ENCODE results near the gene XXYLT1.

The XXYLT1 gene

DNA sequence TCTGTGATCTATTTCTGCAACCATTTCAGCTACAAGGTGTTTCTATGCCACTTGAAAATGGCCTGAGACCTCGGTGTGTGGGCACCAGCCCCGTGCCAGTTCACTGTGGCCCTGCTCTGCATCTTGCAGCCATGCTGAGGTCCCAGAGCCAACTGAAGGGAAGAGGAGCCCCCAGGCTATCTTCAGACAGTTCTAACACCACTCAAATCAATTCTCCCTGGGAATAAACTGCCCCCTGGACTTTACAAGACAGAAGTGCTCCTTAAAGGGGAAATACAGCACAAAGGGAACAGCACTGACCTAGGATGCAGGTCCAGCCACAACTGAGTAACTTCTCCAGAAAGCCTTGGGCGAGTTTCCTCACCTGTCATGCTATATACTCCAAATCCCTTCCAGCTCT, 3.9 kb downstream of the XXYLT1 start:
- DNase-seq (ENCODE audit: low read depth), result no peak

GRCh38 chr3:195266428-195266827, 4.5 kb downstream of the XXYLT1 start:
- DNase-seq (ENCODE audit: low read depth), result no peak

GRCh38 chr3:195265363-195265976, 5.5 kb downstream of the XXYLT1 start:
- no peak for DNase-seq (ENCODE audit: low read depth)

- DNase-seq (ENCODE audit: low read depth), result no peak
Measured at GRCh38 chr3:195263925-195264600, 6.9 kb downstream of the XXYLT1 start.

GRCh38 chr3:195263193-195263924, 7.6 kb downstream of the XXYLT1 start:
- peak; percentile 24 for DNase-seq (ENCODE audit: low read depth)

DNA sequence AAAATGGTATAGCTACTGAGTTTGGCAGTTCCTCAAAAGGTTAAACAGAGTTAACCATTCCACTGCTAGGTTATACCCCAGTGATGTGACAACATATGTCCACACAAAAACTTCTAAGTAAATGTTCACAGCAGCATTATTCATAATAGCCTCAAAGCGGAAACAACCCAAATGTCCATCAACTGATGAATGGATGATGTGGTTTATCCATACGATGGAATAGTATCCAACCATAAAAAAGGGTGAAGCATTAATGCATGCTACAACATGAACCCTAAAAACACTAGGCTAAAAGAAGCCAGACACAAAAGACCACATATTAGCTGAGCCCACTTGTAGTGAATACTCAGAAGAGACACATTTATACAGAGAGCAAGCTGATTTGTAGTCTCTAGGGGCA, 9.0 kb downstream of the XXYLT1 start:
- no peak for DNase-seq (ENCODE audit: low read depth)

GRCh38 chr3:195260280-195260905, 10.6 kb downstream of the XXYLT1 start:
- peak; percentile 35 for DNase-seq (ENCODE audit: low read depth)

DNA sequence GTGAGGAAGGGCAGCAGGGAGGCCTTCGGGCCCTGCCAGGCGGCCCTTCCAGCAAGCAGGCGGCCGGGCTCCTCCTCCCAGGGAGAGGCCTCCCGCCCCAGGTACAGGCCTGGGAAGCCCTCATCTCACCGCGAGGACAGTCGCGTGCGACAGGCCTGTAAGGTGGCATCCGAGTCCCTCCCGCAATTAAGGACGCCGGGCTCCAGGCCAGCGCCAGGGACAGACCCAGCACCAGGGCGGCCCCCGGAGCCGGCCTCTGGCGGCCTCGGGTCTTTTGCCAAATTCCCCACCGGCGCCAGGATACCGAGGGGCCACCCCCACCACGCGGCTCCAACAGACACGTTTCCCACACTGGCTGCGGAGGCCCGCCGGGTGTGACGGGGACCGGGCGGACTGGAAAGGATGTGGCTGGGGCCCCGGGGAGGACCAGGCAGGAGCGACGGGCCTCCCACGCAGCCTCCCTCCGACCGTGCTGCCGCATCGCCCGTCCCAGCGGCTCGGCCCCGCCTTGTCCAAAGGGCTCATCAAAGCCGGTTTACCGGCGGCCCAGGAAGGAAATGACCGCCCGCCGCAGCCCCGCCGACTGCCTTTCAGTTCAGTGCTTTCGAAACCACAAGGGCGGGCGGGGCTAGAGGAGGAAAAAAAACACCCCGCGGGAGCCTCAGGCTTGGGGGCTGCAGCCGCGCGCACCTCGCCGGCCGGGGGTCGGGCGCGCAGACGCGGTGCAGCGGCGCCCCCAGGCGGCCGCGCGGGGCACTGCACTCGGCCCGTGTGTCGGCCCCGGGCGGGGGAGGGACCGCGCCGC, 11.3 kb downstream of the XXYLT1 start:
- peak; percentile 96 for DNase-seq (ENCODE audit: low read depth)

DNA sequence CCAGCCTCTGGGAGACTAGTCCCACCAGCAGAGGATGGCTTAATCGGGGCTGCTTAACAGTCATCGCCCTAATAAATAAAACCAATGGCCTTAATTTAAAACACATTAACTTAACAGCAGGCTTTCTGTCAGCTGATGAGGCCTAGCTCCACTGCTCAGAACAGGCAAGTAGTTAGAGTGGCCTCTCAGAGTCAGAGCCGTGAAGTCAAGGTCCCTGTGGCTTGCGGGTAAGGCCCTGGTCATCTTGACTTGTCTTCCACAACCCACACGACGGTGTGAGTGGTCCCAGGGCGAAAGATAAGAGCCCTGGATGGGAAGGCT, 11.8 kb downstream of the XXYLT1 start:
- no peak for DNase-seq (ENCODE audit: low read depth)

GRCh38 chr3:195258449-195259153, 12.4 kb downstream of the XXYLT1 start:
- no peak for DNase-seq (ENCODE audit: low read depth)

GRCh38 chr3:195257454-195258448, 13.2 kb downstream of the XXYLT1 start:
- DNase-seq (ENCODE audit: low read depth), result peak; percentile 21

- DNase-seq (ENCODE audit: low read depth), result no peak
Measured at GRCh38 chr3:195256639-195257453, 14.1 kb downstream of the XXYLT1 start.

DNA sequence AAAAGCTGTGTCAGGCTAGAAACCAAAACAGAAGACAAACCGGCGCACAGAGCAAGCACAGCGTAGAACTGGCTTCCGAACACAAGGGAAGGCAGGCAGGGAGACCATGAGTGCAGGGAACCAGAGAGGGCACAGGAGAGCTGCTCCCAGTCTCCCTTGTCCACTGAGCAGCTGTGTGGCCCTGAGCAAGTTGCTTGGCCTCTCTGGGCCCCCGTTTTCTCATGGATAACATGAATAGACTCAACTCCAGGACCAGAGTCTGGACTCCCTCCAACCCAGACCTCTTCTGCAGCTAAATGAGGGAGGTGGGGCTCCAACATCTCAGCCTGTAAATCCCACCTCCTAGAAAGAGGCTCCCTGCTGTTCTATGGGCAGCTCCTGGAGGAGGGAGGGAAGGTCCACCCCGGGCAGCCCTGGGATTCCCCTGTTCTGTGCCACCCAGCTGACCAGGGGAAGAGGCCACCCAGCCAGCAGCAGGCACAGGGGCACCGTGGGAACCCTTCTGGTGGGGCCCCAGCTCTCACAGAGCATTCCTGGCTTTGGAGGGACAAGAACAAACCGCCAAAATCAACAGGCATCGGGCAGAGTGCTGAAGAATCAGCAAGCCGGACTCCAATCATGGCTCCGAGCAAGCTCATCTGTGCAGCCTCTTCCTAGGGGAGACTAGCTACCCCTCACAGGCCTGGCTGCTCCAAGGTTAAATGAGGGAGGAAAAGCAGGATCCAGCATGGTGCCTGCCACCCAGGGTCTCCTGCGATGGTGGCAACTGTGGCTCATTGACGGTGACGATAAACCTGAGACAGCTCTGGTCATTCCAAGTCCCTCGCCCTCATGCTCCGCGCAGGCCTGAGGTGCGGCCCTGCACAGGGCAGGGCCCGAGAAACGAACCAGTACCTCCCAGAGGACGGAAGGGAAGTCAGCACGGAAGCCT, 15.1 kb downstream of the XXYLT1 start:
- no peak for DNase-seq (ENCODE audit: low read depth)

- no peak for DNase-seq (ENCODE audit: low read depth)
Measured at GRCh38 chr3:195255176-195255500, 15.8 kb downstream of the XXYLT1 start.

DNA sequence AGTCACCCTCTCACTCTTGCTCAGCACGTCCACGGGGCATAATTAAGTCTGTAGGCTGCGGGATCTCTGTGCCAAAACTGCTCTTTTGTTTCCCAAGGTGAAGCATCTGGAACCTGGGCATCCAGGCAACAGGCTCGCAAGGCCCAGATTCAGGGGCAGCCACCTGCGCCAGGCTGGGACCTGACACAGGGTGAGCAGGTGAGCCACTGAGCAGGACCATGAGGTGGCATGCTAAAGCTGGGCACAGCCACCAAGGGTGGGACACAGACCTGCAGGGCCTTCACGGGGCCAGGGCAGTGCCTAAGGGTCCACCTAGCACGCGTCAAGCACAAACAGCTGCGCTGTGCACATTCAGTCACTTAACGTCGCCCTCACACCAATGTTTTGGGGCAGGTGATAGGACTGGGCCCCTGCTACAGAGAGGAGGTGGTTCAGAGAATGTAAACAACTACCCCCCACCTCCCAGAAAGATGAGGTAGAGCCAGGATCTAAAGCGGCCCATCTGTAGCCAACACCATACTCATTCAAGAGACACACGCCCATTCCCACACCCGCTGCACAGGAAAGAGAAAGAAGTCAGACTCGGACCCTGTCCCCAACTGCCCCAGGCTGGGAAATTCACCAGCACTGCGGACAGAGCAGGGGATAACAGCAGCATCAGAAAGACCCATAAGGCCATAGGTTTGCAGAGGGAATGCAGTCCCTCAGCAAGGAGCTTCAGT, 16.3 kb downstream of the XXYLT1 start:
- DNase-seq (ENCODE audit: low read depth), result no peak

DNA sequence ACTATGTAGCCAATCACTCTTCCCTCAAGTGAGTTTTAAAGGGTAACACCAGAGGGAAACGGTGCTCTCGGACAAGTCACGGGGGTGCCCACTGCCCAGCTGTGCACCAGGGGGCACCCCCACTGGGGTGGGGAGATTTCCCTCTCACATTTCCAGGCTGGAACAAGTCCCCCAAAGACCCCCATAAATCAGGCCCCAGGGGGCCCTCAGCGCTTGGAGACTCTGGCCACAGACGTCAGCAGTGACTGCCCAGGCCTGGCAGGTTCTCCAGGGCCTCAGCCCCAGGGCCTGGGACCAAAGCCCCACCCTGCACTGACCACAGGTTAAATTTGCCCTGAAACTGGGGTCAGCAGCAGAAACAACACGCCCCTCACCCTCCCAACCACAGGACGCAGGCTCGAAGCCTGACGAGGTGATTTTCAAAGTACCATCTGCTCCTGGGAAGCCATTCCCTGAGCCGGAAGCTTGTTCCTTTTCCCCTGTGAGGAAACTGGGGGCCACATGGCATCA, 17.0 kb downstream of the XXYLT1 start:
- no peak for DNase-seq (ENCODE audit: low read depth)

DNA sequence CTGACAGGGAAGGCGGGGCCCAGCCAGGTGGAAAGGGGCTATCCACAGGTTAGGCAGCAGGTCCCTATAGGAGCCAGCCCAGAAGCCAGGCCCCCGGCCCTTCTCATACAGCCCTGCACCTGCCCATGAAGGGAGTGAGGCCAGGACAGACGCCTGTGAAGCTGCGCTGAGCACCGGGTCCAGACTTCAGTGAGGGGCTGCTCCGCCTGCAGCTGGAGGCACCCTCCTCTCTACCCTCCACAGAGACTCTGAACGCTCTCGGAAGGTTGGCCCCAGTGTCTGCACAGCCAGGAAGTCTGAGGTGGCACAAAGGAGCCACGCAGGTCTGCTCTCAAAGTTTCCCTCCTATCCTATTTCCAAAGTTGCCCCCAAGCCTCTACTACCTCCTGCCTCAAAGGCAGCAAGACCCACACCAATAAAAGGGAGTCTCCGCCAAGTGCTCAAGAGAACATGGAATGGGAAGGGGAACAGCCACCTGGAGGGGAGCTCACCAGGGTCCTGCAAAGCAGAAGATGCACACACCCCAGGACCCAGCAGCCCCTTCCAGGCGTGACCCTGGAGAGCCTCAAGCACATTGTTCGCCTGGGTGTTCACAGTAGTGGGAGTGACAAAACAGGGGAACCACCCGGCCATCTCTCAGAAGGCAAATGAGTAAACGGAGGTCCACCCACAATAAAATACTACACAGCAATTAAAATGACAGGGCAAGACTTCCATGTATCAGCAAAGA, 19.5 kb downstream of the XXYLT1 start:
- no peak for DNase-seq (ENCODE audit: low read depth)

All from EH (cell line).